ENCODE data around the gene PTBP1.
"Not testable (repeated sequence)": the region's sequence is repeated elsewhere in the genome, so short reads cannot be mapped to it uniquely, and the experiment has no call there.

The PTBP1 gene

GRCh38 chr19:806815-807421, 9.7 kb downstream of the PTBP1 start:
- FAIRE-seq (no peak), DNase-seq (ENCODE audit: extremely low spot score, insufficient read length, low read depth) (no peak)

GRCh38 chr19:807627-808422, 10.6 kb downstream of the PTBP1 start:
- DNase-seq (ENCODE audit: extremely low spot score, insufficient read length, low read depth) (no peak), FAIRE-seq (no peak)

- no peak for DNase-seq (ENCODE audit: extremely low spot score, insufficient read length, low read depth)
- no peak for FAIRE-seq
These were observed 11.1 kb downstream of the PTBP1 start for GRCh38 chr19:808423-808775.

GRCh38 chr19:810077-810855, 13.0 kb downstream of the PTBP1 start:
- FAIRE-seq (no peak), DNase-seq (ENCODE audit: extremely low spot score, insufficient read length, low read depth) (no peak)

GRCh38 chr19:810883-811489, 13.7 kb downstream of the PTBP1 start:
- FAIRE-seq (no peak), DNase-seq (ENCODE audit: extremely low spot score, insufficient read length, low read depth) (no peak)

- FAIRE-seq (no peak), DNase-seq (ENCODE audit: extremely low spot score, insufficient read length, low read depth) (no peak)
These were observed 14.3 kb downstream of the PTBP1 start for GRCh38 chr19:811506-812048.

GRCh38 chr19:812049-812746, 14.9 kb downstream of the PTBP1 start:
- no peak for DNase-seq (ENCODE audit: extremely low spot score, insufficient read length, low read depth)
- FAIRE-seq: no peak

- FAIRE-seq (no peak), DNase-seq (ENCODE audit: extremely low spot score, insufficient read length, low read depth) (no peak)
These were observed 15.5 kb downstream of the PTBP1 start for GRCh38 chr19:812747-813218.

GRCh38 chr19:813219-814151, 16.2 kb downstream of the PTBP1 start:
- FAIRE-seq: no peak
- no peak for DNase-seq (ENCODE audit: extremely low spot score, insufficient read length, low read depth)

GRCh38 chr19:814152-815078, 17.2 kb downstream of the PTBP1 start:
- DNase-seq (ENCODE audit: extremely low spot score, insufficient read length, low read depth) (no peak), FAIRE-seq (no peak)

GRCh38 chr19:815079-815774, 18.0 kb downstream of the PTBP1 start:
- FAIRE-seq (no peak), DNase-seq (ENCODE audit: extremely low spot score, insufficient read length, low read depth) (no peak)

GRCh38 chr19:815775-816499, 18.7 kb downstream of the PTBP1 start:
- DNase-seq (ENCODE audit: extremely low spot score, insufficient read length, low read depth) (no peak), FAIRE-seq (no peak)

GRCh38 chr19:816500-816857, 19.2 kb downstream of the PTBP1 start:
- DNase-seq (ENCODE audit: extremely low spot score, insufficient read length, low read depth) (no peak), FAIRE-seq (no peak)

GRCh38 chr19:820212-820611, 23.0 kb downstream of the PTBP1 start:
- FAIRE-seq; DNase-seq (ENCODE audit: extremely low spot score, insufficient read length, low read depth): not testable (repeated sequence)

- no peak for FAIRE-seq
- no peak for DNase-seq (ENCODE audit: extremely low spot score, insufficient read length, low read depth)
These were observed 24.1 kb downstream of the PTBP1 start for GRCh38 chr19:821231-821824.

All from GM18507 (cell line).